Measurements from ENCODE around the gene PCYT1A.

DNA sequence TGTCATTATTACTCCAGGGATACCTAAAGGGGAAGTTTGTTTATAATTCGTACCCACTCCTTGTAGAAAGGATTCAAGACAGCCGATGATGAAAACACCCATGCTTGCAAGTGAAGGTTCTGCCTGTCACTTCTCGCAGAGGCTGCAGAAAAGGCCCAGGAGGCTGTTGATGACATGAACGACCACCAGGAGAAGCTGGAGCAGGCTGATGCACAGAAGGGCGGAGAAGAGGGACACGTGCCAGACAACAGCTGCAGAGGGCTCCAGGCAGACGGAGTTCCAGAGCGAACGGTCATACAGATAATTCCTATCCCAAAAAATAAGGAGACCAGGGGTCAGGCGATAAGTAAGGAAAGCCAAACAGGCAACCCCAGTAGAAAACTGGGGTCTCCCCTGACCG is 36.2 kb upstream of the PCYT1A start:
- TF ChIP-seq CTCF (IDR thresholded peaks at IDR 0.05) (no peak), POLR2A (IDR thresholded peaks at IDR 0.05) (no peak)

Data from prostate gland (tissue), 2 donors.